ENCODE results near the gene ANXA10.
"Not testable (repeated sequence)": the region's sequence is repeated elsewhere in the genome, so short reads cannot be mapped to it uniquely, and the experiment has no call there.

ANXA10 gene

DNA sequence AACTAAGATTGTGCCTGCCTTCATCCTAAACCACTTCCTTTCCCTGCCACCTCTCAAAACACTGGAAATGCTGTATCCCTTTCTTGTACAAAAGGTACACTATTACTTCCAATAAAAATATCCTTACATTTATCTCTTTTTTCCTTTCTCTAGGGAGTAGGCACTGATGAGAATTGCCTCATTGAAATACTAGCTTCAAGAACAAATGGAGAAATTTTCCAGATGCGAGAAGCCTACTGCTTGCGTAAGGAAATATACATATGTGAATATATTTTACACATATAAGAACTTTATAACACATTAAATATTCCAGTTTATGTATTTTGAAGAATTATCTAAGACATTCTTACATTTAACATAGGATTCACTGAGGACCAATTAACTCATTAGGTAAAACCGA is 71.7 kb downstream of the ANXA10 start:
- DNase-seq, result no peak

GRCh38 chr4:168164915-168165548 is 72.7 kb downstream of the ANXA10 start:
- no peak for DNase-seq

DNA sequence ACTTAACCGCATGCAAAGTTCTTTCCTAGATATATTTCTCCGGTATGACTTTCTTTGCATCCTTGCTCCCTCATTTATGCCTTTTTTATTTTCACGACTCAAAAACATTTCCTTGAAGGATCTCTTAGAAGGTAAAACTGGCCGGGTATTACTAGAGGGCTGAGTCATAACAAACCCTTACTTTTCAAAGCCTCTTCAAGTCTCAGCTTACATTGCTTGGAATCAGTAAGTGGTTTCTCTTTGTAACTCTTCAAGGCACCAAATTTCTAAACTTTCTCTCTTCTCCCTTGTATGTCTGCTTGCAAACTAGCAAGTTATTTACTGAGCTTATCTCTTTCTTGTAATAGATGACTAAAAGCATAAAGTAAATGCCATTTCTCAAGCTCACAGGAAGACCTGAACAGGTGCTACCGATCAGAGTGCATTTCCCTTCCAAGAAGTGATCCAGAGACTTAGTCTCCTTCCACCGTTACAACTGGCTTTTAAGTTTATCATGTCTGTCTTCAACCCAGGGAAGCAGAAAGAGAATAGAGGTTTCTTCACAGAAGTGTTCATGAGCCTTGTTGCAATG is 75.5 kb downstream of the ANXA10 start:
- no peak for DNase-seq

- DNase-seq, result no peak
These were observed 82.0 kb downstream of the ANXA10 start for GRCh38 chr4:168174308-168174707.

DNA sequence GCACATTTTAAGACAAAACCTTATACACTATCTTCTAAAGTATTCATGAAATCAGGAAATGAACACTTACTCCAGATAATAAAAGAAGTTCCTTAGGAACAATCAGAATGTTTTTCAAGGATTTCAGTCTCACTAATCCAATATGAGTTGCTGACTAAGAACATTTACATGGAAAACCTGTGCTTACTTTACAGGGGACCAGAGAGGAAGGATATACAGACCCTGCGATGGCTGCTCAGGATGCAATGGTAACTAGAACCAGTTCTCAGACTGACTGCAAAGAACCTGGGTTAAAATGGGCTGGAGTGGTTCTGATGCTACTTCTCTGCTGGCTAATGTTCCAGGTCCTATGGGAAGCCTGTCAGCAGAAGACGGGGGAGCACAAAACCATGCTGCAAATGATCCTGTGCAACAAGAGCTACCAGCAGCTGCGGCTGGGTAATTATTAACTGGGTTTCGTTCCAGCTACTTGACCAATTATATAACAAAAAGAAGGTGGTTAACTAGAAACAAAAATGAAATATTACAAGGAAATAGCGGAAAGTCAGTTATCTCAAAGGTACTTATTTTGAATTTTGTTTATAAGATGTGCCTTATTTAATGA is 85.3 kb downstream of the ANXA10 start:
- no peak for DNase-seq

DNA sequence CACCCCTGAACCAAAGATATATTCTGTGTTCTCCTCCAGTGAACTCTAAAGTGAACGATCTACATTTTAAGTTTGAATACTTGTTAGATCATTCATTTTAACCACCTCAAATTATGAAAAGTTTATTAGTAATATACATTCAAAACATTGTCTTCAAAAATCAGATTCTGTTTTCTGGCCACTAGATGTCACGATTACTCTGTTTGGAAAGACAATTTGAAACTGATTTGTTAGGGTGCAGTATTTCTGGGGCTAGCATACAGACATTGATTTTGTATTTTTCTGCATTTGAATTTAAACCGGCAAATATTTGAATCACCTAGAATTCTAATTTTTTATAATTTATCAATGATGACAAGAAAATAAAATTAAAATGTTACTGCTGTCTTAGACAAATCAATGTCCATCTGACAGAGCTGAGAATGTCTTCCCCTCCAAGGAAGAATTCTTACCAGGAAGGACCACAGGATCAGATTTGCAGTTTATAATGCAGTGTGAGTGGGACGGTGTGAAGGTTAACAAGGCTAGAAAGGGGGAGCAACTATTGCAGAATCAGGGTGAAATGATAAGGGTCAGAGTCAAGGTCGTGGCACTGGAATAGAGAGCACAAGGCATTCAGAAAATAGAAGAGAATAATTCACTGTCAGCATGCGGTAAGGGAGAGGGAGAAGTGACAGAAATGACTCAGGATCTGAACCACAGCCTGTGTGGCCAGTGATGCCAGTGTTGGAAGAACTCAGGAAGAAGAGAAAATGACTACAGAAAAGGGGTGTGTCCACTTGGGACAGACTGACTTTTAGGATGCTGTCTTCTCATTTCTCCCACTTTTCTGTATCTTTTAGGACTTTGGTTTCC is 91.6 kb downstream of the ANXA10 start:
- DNase-seq, result no peak

DNA sequence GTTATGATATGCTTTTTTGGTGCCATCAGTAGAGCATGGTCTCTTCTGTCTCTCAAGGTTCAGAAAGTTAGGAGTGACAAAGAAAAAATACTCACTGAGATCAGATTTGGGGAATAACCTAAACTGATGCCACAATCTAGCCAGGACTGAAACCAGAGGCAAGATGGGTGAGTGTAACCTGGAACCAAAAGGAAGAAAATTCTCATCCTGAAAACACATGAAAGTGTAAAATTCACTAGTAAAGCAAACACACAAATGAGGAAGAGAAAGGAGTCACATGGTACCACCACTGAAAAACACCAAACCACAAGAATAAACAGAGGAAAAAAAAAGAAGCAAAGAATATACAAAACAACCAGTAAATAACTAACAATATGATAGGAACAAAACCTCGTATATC is 96.4 kb downstream of the ANXA10 start:
- no peak for DNase-seq

GRCh38 chr4:168197926-168198325 is 105.6 kb downstream of the ANXA10 start:
- no peak for DNase-seq

GRCh38 chr4:168199260-168199957 is 107.1 kb downstream of the ANXA10 start:
- DNase-seq, result no peak

DNA sequence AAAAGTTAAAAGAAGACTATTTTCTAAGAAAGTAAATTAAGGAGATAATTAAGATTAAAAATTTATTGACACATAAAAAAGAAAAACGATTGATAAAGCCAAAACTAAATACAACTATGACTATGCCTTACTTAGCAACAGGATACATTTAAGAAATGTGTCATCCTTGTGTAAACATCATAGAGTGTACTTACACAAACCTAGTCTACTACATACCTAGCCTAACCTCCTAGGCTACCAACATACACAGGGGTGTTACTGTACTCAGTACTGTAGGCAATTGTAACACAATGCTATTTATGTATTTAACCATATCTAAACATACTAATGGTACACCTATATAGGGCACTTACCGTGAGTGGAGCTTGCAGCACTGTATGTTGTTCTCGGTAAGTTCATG is 108.3 kb downstream of the ANXA10 start:
- no peak for DNase-seq

DNA sequence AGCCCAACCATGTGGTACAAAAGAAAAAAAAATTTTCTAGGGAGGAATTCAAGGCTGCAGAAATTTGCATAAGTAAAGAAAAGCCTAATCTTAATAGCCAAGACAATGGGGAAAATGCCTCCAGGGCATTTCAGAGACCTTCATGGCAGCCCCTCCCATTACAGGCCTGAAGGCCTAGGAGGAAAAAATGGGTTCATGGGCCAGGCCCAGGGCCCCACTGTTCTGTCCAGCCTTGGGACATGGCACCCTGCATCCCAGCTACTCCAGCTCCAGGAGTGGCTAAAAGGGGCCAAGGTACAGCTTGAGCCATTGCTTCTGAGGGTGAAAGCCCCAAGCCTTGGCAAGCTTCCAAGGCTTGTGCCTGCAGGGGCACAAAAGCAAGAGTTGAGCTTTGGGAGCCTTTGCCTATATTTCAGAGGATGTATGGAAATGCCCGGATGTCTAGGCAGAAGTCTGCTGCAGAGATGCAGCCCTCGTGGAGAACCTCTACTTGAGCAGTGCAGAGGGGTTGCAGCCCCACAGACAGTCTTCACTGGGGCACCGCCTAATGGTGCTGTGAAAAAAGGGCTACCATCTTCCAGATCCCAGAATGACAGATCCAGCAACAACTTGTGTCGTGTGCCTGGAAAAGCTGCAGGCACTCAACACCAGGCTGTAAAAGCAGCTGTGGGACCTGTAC is 111.0 kb downstream of the ANXA10 start:
- no peak for DNase-seq

GRCh38 chr4:168208957-168209614 is 116.7 kb downstream of the ANXA10 start:
- no peak for DNase-seq

GRCh38 chr4:168212656-168213055 is 120.3 kb downstream of the ANXA10 start:
- DNase-seq, result no peak

DNA sequence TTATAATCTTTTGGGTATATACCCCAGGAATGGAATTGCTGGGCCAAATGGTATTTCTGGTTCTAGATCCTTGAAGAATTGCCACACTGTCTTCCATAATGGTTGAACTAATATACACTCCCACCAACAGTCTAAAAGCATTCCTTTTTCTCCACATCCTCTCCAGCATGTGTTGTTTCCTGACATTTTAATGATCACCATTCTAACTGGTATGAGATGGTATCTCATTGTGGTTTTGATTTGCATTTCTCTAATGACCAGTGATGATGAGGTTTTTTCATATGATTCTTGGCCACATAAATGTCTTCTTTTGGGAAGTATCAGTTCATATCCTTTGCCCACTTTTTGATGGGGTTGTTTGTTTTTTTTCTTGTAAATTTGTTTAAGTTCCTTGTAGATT is 121.2 kb downstream of the ANXA10 start:
- not testable (repeated sequence) for DNase-seq

- DNase-seq, result no peak
These were observed 126.3 kb downstream of the ANXA10 start for GRCh38 chr4:168218645-168219044.

GRCh38 chr4:168220893-168221292 is 128.6 kb downstream of the ANXA10 start:
- no peak for DNase-seq

- DNase-seq, result no peak
These were observed 129.0 kb downstream of the ANXA10 start for GRCh38 chr4:168221301-168221700.
